Measurements from ENCODE around the gene KLLN.
"Not testable (repeated sequence)": the region's sequence is repeated elsewhere in the genome, so short reads cannot be mapped to it uniquely, and the experiment has no call there.

Gene KLLN

GRCh38 chr10:87838650-87839049 lies 24.7 kb downstream of the KLLN start:
- no peak for DNase-seq

GRCh38 chr10:87837445-87837844 lies 25.9 kb downstream of the KLLN start:
- no peak for DNase-seq

- no peak for DNase-seq
Observed at GRCh38 chr10:87836098-87836497, 27.2 kb downstream of the KLLN start.

- no peak for DNase-seq
Observed at GRCh38 chr10:87829986-87830729, 33.2 kb downstream of the KLLN start.

GRCh38 chr10:87829051-87829450 lies 34.3 kb downstream of the KLLN start:
- not testable (repeated sequence) for DNase-seq

- no peak for DNase-seq
Observed at GRCh38 chr10:87827681-87828080, 35.7 kb downstream of the KLLN start.

GRCh38 chr10:87826653-87827052 lies 36.7 kb downstream of the KLLN start:
- DNase-seq = no peak

GRCh38 chr10:87819289-87819585 lies 44.1 kb downstream of the KLLN start:
- DNase-seq = no peak

GRCh38 chr10:87818505-87819288 lies 44.6 kb downstream of the KLLN start:
- peak; percentile 64 for DNase-seq

GRCh38 chr10:87817609-87818504 lies 45.5 kb downstream of the KLLN start, which contains the start of gene ATAD1:
Gene ATAD1, minus strand, starts transcription at chr10:87818226. Its CDS starts 3,627 bp downstream, at chr10:87814599.
- DNase-seq = peak; percentile 88

GRCh38 chr10:87816898-87817608 lies 46.3 kb downstream of the KLLN start:
- no peak for DNase-seq

GRCh38 chr10:87816163-87816897 lies 47.0 kb downstream of the KLLN start:
- DNase-seq = no peak
